HG02840 (cell line): Measurements from ENCODE around the gene CTAGE6.
"Not testable (repeated sequence)": the region's sequence is repeated elsewhere in the genome, so short reads cannot be mapped to it uniquely, and the experiment has no call there.

ENCODE experiments used
- ATAC-seq: cut with Tn5 transposase; IDR thresholded peaks from one replicate; pipeline ENCODE4 v1.9.1; 2021; ENCODE audit warnings: mild to moderate bottlenecking, moderate library complexity, moderate number of reproducible peaks; ENCODE audit not compliant: unreplicated experiment, low FRiP score

The CTAGE6 gene

GRCh38 chr7:143715543-143716193 lies 41.8 kb downstream of the CTAGE6 start:
- not testable (repeated sequence) for ATAC-seq

- ATAC-seq = not testable (repeated sequence)
Measured at GRCh38 chr7:143714581-143715454, 42.7 kb downstream of the CTAGE6 start.

DNA sequence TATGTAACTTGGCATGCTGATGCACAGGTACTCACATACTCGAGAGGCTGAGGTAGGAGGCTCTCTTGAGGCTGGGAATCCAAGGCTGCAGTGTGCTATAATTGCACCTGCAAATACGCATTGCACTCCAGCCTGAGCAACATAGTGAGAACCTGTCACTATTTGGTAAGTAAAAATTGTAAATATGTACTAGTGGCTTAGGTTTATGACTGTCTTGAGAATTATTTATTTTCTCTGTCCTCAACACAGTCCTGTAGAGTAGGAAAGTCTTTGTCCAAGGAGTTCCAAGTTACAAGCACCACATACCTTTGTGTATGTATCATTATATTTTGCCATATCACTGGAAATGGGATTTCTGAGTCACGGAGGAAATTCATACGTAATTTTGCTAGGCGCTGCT lies 45.1 kb downstream of the CTAGE6 start:
- not testable (repeated sequence) for ATAC-seq

DNA sequence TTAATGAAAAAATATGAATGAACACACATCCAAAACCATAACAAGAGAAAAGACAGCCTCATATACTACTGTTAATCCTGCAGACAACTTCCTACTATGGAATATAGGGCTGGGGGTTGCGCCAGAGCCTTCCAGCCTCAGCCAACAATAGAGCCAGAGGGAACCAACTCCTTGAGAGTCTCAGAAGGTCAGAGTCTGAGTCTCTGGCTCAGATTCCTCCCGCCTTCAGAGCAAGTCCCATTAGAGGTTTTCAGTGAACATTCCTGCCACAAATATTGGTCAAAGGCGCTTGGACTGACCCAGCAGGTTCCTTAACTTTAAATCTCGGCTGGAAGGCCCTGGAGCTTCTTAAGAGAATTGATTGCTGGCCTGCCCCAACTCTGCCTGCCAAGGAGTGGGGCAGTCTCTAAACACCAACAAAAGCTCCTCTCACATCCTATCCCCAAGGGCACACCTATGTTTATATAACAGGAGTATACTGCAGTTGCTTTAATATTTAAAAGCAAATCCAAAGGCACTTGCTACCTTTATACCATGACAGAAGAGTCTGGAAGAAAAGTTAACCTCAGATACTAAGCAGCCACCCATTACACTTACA lies 45.7 kb downstream of the CTAGE6 start:
- ATAC-seq = not testable (repeated sequence)

- not testable (repeated sequence) for ATAC-seq
Measured at GRCh38 chr7:143709895-143710294, 47.6 kb downstream of the CTAGE6 start.
